PC-9 (cell line): ENCODE measurements around the gene EIF3A.

ENCODE experiments used
- EZH2 ChIP-seq: fragments of 200-600 bp; sonication (generic); IDR thresholded peaks from 2 replicates; pipeline ENCODE4 v1.8.0; 2017; ENCODE audit warnings: antibody characterized with exemption, low read depth
- TF ChIP-seq, protein P1 (sequence below): fragments of 200-600 bp; sonication (generic); conservative IDR thresholded peaks from 2 replicates; pipeline ENCODE4 v1.6.1; 2017; ENCODE audit warnings: mixed run types, antibody characterized with exemption, mild to moderate bottlenecking, moderate library complexity

DNA sequence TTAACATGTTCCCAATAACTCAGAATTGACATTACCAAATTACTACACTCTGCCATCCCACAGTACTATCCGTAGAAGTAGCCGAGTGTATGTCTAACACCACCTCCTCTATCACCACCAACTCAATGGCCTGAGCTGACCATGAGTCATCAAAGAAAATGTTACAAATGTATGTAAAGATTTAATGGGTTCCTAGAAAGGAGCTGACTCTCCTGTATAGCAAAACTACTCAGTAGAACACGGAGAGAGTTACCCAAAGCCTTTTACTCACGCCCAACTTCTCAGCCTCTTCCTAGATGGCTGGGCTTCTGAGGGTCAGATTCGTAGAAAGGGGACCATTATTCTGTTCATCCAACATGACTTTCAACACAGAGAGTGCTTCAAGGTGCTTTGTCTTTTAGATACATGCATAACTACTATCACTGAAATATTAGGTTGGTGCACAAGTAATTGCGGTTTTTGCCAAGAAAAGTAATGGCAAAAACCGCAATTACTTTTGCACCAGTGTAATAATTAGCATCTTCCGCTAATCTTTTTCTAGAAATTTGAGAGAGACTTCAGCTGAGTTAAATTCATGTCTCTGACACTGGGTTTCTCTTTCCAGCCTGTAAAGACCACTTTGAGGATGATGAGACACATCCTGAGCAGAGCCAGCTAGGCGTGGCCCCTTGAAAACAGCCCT lies 75.1 kb downstream of the EIF3A start:
- TF ChIP-seq, protein P1, sequence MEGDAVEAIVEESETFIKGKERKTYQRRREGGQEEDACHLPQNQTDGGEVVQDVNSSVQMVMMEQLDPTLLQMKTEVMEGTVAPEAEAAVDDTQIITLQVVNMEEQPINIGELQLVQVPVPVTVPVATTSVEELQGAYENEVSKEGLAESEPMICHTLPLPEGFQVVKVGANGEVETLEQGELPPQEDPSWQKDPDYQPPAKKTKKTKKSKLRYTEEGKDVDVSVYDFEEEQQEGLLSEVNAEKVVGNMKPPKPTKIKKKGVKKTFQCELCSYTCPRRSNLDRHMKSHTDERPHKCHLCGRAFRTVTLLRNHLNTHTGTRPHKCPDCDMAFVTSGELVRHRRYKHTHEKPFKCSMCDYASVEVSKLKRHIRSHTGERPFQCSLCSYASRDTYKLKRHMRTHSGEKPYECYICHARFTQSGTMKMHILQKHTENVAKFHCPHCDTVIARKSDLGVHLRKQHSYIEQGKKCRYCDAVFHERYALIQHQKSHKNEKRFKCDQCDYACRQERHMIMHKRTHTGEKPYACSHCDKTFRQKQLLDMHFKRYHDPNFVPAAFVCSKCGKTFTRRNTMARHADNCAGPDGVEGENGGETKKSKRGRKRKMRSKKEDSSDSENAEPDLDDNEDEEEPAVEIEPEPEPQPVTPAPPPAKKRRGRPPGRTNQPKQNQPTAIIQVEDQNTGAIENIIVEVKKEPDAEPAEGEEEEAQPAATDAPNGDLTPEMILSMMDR, result no peak
- no peak for TF ChIP-seq EZH2
